HepG2 (cell line): ENCODE results near the gene ATP2B2. TPM values are rescaled to one million over a fixed set of nuclear protein-coding genes. Genes with fewer than 3 reads are reported as not detected.

Experiments used
- ATAC-seq: fragments of 200-7000 bp; cut with Tn5 transposase; 3 replicates; pipeline ENCODE4 v1.9.1; 2020; ENCODE audit warnings: mild to moderate bottlenecking, moderate library complexity
- BruUV-seq: library from RNA; stranded (reverse); fragments of 400-500 nt; replicated peaks from 2 replicates; lab custom pipeline; 2021; lab: Mats Ljungman, UMichigan
- CTCF ChIA-PET: fragments of 300-600 bp; formaldehyde crosslinking; extraction: SDS; loops from one replicate; lab custom pipeline; 2021; ENCODE audit warnings: low total read pairs, inconsistent platforms, low intra/inter-chr PET ratio; lab: Yijun Ruan, JAX
- POLR2A ChIA-PET: fragments of 350-600 bp; sonication (Branson Sonifier 250); formaldehyde crosslinking; loops from one replicate; lab custom pipeline; 2020; ENCODE audit warnings: antibody characterized with exemption, inconsistent platforms; lab: Yijun Ruan, JAX
- DNase-seq: peaks from one replicate; pipeline ENCODE4 v3.0.0-alpha.2; 2015; ENCODE audit warnings: low spot score
- FAIRE-seq: peaks from 3 replicates; lab custom pipeline; 2011; peaks lifted over from hg19 to GRCh38; lab: Jason Lieb, UNC
- H2AFZ ChIP-seq: one replicate; pipeline ENCODE4 v1.6.1; 2011; ENCODE audit warnings: low read length, inconsistent platforms
- H3K27ac ChIP-seq: fragments of 300-600 bp; 3 replicates; pipeline ENCODE4 v1.8.0; 2011; ENCODE audit warnings: mixed run types, mild to moderate bottlenecking, mixed read lengths, low read length, inconsistent platforms; ENCODE audit not compliant: insufficient read depth; ENCODE audit errors: extremely low read length
- H3K27me3 ChIP-seq, 2 experiments: fragments of 200-600 bp in 1 of 2; 2 replicates in 1 of 2; 3 replicates in 1 of 2; pipeline versions ENCODE4 v1.6.0 to v1.8.0; 2011; ENCODE audit warnings: low read length in 2 of 2, mild to moderate bottlenecking in 2 of 2, moderate library complexity in 2 of 2, inconsistent platforms in 1 of 2; ENCODE audit not compliant: insufficient read depth in 2 of 2, control insufficient read depth in 1 of 2
- H3K36me3 ChIP-seq, 2 experiments: fragments of 200-600 bp in 1 of 2; replicated peaks in 1 of 2; 2 replicates in 1 of 2; 3 replicates in 1 of 2; pipeline versions ENCODE4 v1.5.1 to v1.8.0; 2011; ENCODE audit warnings: low read length in 2 of 2, inconsistent platforms in 1 of 2; ENCODE audit not compliant: insufficient read depth in 2 of 2, control insufficient read depth in 1 of 2
- H3K4me1 ChIP-seq: 2 replicates; pipeline ENCODE4 v1.5.1; 2012; ENCODE audit warnings: low read length, inconsistent platforms; ENCODE audit not compliant: insufficient read depth
- H3K4me2 ChIP-seq: 2 replicates; pipeline ENCODE4 v1.6.0; 2011; ENCODE audit warnings: low read depth, low read length, inconsistent platforms
- H3K4me3 ChIP-seq, 3 experiments: fragments of 200-600 bp in 1 of 3; sonication (generic), shearing (Covaris generic) in 1 of 3; replicated peaks in 1 of 3; 2 replicates each; pipeline ENCODE4 v1.5.1; 2011 to 2016; ENCODE audit warnings: low read length in 3 of 3, inconsistent platforms in 2 of 3, low read depth in 2 of 3, mild to moderate bottlenecking in 2 of 3, control low read depth in 1 of 3, mixed read lengths in 1 of 3; ENCODE audit not compliant: insufficient read depth in 1 of 3
- H3K79me2 ChIP-seq: one replicate; pipeline ENCODE4 v1.6.1; 2011; ENCODE audit warnings: low read length, inconsistent platforms; ENCODE audit not compliant: insufficient read depth
- H3K9ac ChIP-seq: 2 replicates; pipeline ENCODE4 v1.6.0; 2011; ENCODE audit warnings: mild to moderate bottlenecking, low read depth, low read length, inconsistent platforms; ENCODE audit not compliant: insufficient read depth
- H3K9me3 ChIP-seq: 2 replicates; pipeline ENCODE4 v1.5.1; 2012; ENCODE audit warnings: mild to moderate bottlenecking, low read length
- H4K20me1 ChIP-seq: 2 replicates; pipeline ENCODE4 v1.6.0; 2011; ENCODE audit warnings: inconsistent platforms, mild to moderate bottlenecking, low read length, moderate library complexity; ENCODE audit not compliant: insufficient read depth
- ATF6 ChIP-seq: sonication (generic); formaldehyde crosslinking; conservative IDR thresholded peaks from 2 replicates; pipeline ENCODE4 v1.4.0; 2020; ENCODE audit warnings: missing genetic modification reagents
- CSRNP1 ChIP-seq: sonication (generic); formaldehyde crosslinking; IDR thresholded peaks from 2 replicates; pipeline ENCODE4 v1.8.1; 2023; ENCODE audit warnings: mild to moderate bottlenecking, missing genetic modification reagents
- DMAP1 ChIP-seq: IDR thresholded peaks from 2 replicates; pipeline ENCODE4 v1.6.1; 2016
- JUND ChIP-seq: sonication (generic); formaldehyde crosslinking; IDR thresholded peaks from 2 replicates; pipeline ENCODE4 v1.8.0; 2022; ENCODE audit warnings: mild to moderate bottlenecking, missing genetic modification reagents
- MTF2 ChIP-seq: sonication (generic); formaldehyde crosslinking; IDR thresholded peaks from 2 replicates; pipeline ENCODE4 v1.5.0; 2020; ENCODE audit warnings: missing genetic modification reagents, borderline replicate concordance
- NAIF1 ChIP-seq: sonication (generic); formaldehyde crosslinking; IDR thresholded peaks from 2 replicates; pipeline ENCODE4 v1.5.0; 2020; ENCODE audit warnings: mild to moderate bottlenecking, missing genetic modification reagents, borderline replicate concordance
- RFX3 ChIP-seq: IDR thresholded peaks from 2 replicates; pipeline ENCODE4 v1.6.1; 2016; ENCODE audit warnings: missing biosample characterization, missing genetic modification reagents
- TCF12 ChIP-seq, 2 experiments: fragments of 450-650 bp in 1 of 2; sonication (generic) in 1 of 2; formaldehyde crosslinking in 1 of 2; IDR thresholded peaks; 2 replicates each; pipeline versions ENCODE4 v1.6.1 to v1.8.0; 2017 to 2022; ENCODE audit warnings: antibody characterized with exemption in 1 of 2, mild to moderate bottlenecking in 1 of 2, missing genetic modification reagents in 1 of 2, moderate library complexity in 1 of 2
- TERF1 ChIP-seq: sonication (generic); formaldehyde crosslinking; IDR thresholded peaks from 2 replicates; pipeline ENCODE4 v1.8.0; 2022; ENCODE audit warnings: mild to moderate bottlenecking, missing genetic modification reagents, moderate library complexity
- ZNF124 ChIP-seq: sonication (generic); formaldehyde crosslinking; IDR thresholded peaks from 2 replicates; pipeline ENCODE4 v1.4.0; 2020; ENCODE audit warnings: missing genetic modification reagents
- ZNF335 ChIP-seq: sonication (generic); formaldehyde crosslinking; IDR thresholded peaks from 2 replicates; pipeline ENCODE4 v1.4.0; 2020; ENCODE audit warnings: missing genetic modification reagents
- ZNF430 ChIP-seq: sonication (generic); formaldehyde crosslinking; IDR thresholded peaks from 2 replicates; pipeline ENCODE4 v1.9.0; 2021; ENCODE audit warnings: mild to moderate bottlenecking, missing genetic modification reagents
- ZNF652 ChIP-seq: IDR thresholded peaks from 2 replicates; pipeline ENCODE4 v1.6.1; 2016; ENCODE audit warnings: low read depth, borderline replicate concordance
- ZNF737 ChIP-seq: sonication (generic); formaldehyde crosslinking; IDR thresholded peaks from 2 replicates; pipeline ENCODE4 v1.5.0; 2020; ENCODE audit warnings: missing genetic modification reagents, mild to moderate bottlenecking, borderline replicate concordance
- ZSCAN29 ChIP-seq: sonication (generic); formaldehyde crosslinking; conservative IDR thresholded peaks from 2 replicates; pipeline ENCODE4 v1.4.0; 2020; ENCODE audit warnings: mild to moderate bottlenecking, missing genetic modification reagents
- WGBS: methylation state at CpG from one replicate; pipeline ENCODE4 v1.1.6; 2017; ENCODE audit warnings: low lambda C conversion rate; 5-methylcytosine and 5-hydroxymethylcytosine counted together
- in situ Hi-C: cut with HindIII; loops from 2 replicates; pipeline ENCODE4 v1.10.0; 2017; ENCODE audit warnings: low pct_unique_long_range_greater_than_20kb; ENCODE audit not compliant: extremely low pct_ligation_motif_present
- intact Hi-C: fragments of 100-400 bp; cut with micrococcal nuclease; formaldehyde crosslinking; loops from one replicate; pipeline ENCODE4 v1.10.0; 2022; ENCODE audit not compliant: unreplicated experiment
- polyA plus RNA-seq, 8 experiments: library from polyadenylated mRNA; depleted of rRNA in 3 of 8; stranded (reverse) in 7 of 8; unstranded in 1 of 8; fragments of >200 nt; fragmentation: Illumina TruSeq in 4 of 8; extraction: Trizol in 4 of 8; gene quantifications; 2 replicates each; pipeline versions ENCODE4 v1.2.1 to v1.2.3, GENCODE V29; 2011 to 2016; ENCODE audit warnings: low read depth in 4 of 8, missing spikeins in 1 of 8, mixed read lengths in 1 of 8; ENCODE audit not compliant: insufficient read depth in 1 of 8
- total RNA-seq, 5 experiments: library from RNA; depleted of rRNA; stranded (reverse); fragments of >200 nt; fragmentation: Illumina TruSeq; extraction: Trizol; gene quantifications; 2 replicates each; pipeline ENCODE4 v1.2.3, GENCODE V29; 2016; ENCODE audit warnings: low read depth in 1 of 5

The ATP2B2 gene
- total and polyA plus RNA-seq, 2 of the 13 experiments (the other 11 are each of a cell fraction or from before 2014, with no cell fraction given): 1.5 to 2.3 TPM

- no peak for DNase-seq
- Histone ChIP-seq H2AFZ (no peak overlapping the region), H3K9ac (no peak overlapping the region), H4K20me1 (no peaks in the 10 kb centered on the region), H3K27ac (no peak overlapping the region), H3K27me3 (peaks cover 4 to 22% of the 10 kb centered on the region in 2 experiments; a peak in 4 of 5 replicates), H3K36me3 (no peaks in the 10 kb centered on the region), H3K4me3 (no peak overlapping the region), H3K4me2 (no peak overlapping the region), H3K79me2 (no peaks in the 10 kb centered on the region), H3K9me3 (no peaks in the 10 kb centered on the region), H3K4me1 (peaks cover 16% of the 10 kb centered on the region)
- ChIA-PET POLR2A (no interaction called here), CTCF (interaction anchor here (2.4 kb wide), 1 partner anchor 396 kb away, joined by 16 read pairs; no protein-coding TSS in a partner anchor)
- WGBS: 52% methylated on average over 11 of the region's 11 CpGs
- BruUV-seq: no TSS peak
- no peak for FAIRE-seq
- TF ChIP-seq ZNF737 (CRISPR knock-in tag): no peak
- no peak for ATAC-seq
- intact Hi-C loops: loop anchor here (5.0 kb wide), 1 partner anchor 394 kb away; no protein-coding TSS in a partner anchor
- in situ Hi-C loops: no loop called here
Observed at GRCh38 chr3:10343526-10343925, 161.9 kb downstream of the ATP2B2 start.

GRCh38 chr3:10342781-10343180, 162.6 kb downstream of the ATP2B2 start:
- H3K9ac ChIP-seq: no peak overlapping the region
- H3K4me1 ChIP-seq: peaks cover 23% of the 10 kb centered on the region
- in situ Hi-C loops: no loop called here
- intact Hi-C loops: loop anchor here (5.0 kb wide), 1 partner anchor 395 kb away; no protein-coding TSS in a partner anchor
- H2AFZ ChIP-seq: no peak overlapping the region
- 89% methylated on average over 5 of the region's 14 CpGs for WGBS
- ATAC-seq (no peak), FAIRE-seq (no peak), DNase-seq (no peak)
- POLR2A ChIA-PET: no interaction called here
- no peaks in the 10 kb centered on the region for H3K36me3 ChIP-seq
- BruUV-seq: no TSS peak
- no peaks in the 10 kb centered on the region for H4K20me1 ChIP-seq
- no peak overlapping the region for H3K27ac ChIP-seq
- H3K9me3 ChIP-seq: no peaks in the 10 kb centered on the region
- CTCF ChIA-PET: no interaction called here
- H3K27me3 ChIP-seq: peaks cover 4 to 17% of the 10 kb centered on the region in 2 experiments; a peak in 3 of 5 replicates
- no peak overlapping the region for H3K4me3 ChIP-seq
- H3K4me2 ChIP-seq: no peak overlapping the region
- H3K79me2 ChIP-seq: no peaks in the 10 kb centered on the region
- TF ChIP-seq NAIF1 (CRISPR knock-in tag) (no peak), TCF12 (IDR thresholded peaks at IDR 0.05) (no peak), TCF12 (CRISPR knock-in tag; IDR thresholded peaks at IDR 0.05) (no peak), ZNF335 (CRISPR knock-in tag) (no peak), DMAP1 (CRISPR knock-in tag) (no peak), CSRNP1 (CRISPR knock-in tag) (no peak), ZNF652 (no peak), ZNF124 (CRISPR knock-in tag) (no peak), RFX3 (CRISPR knock-in tag) (no peak), TERF1 (CRISPR knock-in tag) (no peak), ZSCAN29 (CRISPR knock-in tag) (no peak), ATF6 (no peak), MTF2 (CRISPR knock-in tag) (no peak), ZNF430 (CRISPR knock-in tag) (no peak), JUND (CRISPR knock-in tag) (no peak)
